GM19328 (cell line): ENCODE results near the gene VIT.
"Not testable (repeated sequence)": the region's sequence is repeated elsewhere in the genome, so short reads cannot be mapped to it uniquely, and the experiment has no call there.

Experiments used
- ATAC-seq: cut with Tn5 transposase; IDR thresholded peaks from one replicate; pipeline ENCODE4 v1.9.1; 2021; ENCODE audit warnings: mild to moderate bottlenecking, moderate library complexity; ENCODE audit not compliant: unreplicated experiment

Gene VIT

GRCh38 chr2:36677996-36678605 lies 18.4 kb upstream of the VIT start:
- no peak for ATAC-seq

- ATAC-seq: no peak
Observed at GRCh38 chr2:36678856-36679255, 17.7 kb upstream of the VIT start.

DNA sequence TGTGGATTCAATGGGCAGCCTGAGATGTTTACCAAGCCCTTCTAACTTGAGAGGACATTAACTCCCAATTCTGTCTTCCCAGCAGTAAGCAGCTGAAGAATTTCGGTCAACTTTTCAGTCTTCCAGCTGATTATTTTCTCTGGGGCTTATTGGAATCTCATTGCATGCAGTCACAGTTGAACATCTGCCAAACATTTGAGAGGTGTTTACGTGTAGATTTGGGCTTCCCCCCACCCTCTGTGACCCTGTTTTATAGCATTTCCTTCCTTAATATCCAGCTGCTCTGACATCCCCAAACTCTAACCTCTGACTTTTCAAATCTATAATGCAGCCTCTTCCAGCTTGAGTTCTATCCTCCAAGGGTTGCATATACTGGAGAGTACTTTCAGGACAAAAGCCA lies 16.5 kb upstream of the VIT start:
- ATAC-seq: no peak

GRCh38 chr2:36682562-36682961 lies 13.9 kb upstream of the VIT start:
- no peak for ATAC-seq

DNA sequence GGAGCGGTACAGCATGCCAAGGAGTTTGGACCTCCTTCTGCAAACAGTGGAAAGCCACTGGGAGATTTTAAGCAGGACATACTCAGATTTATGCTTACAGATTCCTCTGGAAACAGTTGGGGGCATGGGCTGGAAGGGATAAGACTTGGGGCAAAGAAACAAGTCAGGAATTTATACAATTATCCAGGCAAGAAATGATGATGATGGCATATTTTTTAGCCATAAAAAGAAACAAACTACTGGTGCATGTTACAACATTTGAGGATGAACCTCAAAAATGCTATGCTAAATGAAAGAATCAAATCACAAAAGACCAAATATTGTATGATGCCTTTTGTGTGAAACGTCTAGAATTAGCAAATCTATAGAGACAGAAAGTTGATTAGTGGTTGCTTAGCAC lies 13.5 kb upstream of the VIT start:
- no peak for ATAC-seq

DNA sequence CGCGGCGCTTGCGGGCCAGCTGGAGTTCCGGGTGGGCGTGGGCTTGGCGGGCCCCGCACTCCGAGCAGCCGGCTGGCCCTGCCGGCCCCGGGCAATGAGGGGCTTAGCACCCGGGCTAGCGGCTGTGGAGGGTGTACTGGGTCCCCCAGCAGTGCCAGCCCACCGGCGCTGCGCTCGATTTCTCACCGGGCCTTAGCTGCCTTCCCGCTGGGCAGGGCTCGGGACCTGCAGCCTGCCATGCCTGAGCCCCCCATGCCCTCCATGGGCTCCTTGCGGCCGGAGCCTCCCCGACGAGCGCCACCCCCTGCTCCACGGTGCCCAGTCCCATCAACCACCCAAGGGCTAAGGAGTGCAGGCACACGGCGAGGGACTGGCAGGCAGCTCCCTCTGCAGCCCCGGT lies 8.2 kb upstream of the VIT start:
- ATAC-seq: not testable (repeated sequence)

- ATAC-seq: not testable (repeated sequence)
Observed at GRCh38 chr2:36689013-36689412, 7.5 kb upstream of the VIT start.

DNA sequence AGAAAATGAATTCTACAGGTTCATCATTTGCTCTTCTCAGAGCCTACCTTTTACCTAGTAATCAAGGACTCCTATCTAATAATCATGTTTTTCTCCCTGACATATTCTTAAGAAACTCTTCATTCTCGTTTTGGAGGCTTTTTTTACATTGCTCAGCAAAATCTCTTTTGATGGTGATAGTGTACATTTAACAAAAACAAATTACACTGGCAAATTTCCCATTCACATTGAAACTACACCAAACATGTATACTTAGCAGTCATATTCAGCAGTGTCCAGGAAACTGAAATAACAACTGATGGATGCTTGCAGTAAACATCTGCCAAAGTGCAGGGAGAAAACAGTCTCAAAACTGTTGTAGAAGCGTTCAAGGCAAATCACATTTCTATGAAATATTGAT lies 4.4 kb upstream of the VIT start:
- no peak for ATAC-seq

DNA sequence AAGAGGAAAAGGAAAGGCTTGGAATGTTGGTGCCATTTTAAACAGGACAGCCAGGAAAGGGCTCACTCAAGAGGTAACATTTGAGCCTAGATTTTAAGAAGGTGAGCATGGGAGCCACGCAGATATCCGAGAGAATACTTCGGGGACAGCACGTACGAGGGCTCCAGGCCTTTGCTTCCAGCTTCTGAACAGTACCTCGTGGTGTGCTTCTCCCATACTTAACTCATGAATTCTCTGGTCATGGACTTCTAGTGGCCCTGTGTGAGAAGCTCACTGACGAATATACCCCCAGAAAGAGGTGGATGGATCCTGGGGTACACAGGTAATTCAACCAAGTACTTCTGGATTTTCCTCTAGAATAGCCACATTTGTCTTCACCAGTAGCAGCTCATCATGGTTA lies 2.7 kb upstream of the VIT start:
- ATAC-seq: no peak

DNA sequence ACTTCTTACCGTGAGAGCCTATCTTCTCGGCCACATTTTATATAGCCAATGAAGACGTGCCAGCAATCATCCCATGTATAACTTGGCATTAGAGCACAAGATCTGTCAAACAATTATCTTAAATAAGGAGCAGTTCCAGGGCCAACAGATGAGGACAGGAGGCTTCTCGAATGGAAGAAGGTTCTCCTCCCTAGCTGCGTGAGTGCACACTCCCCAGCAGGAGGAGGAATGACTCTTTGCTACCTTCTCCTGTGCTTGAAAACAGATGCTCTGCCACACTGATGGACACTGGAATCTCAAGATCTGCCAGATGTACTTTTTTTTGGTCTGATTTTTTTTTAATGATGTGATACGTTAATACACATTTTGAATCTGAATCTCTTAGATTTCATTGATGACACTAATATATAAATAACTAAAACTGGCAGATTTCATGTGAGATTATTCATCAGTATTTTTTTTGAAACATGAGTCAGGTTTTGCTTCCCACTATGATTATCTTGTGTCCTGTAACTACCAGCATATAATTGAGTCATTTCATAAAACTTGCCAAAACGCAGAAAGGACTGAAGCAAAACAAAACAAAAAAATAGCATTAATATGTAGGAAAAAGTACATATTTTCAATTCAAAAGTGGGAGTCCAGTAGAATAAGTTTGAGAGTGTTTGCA lies 626 bp upstream of the VIT start:
- no peak for ATAC-seq

- ATAC-seq: no peak
Observed at GRCh38 chr2:36697424-36698066, 1.0 kb downstream of the VIT start.

- no peak for ATAC-seq
Observed at GRCh38 chr2:36698993-36699392, 2.5 kb downstream of the VIT start.

GRCh38 chr2:36700311-36700710 lies 3.8 kb downstream of the VIT start:
- ATAC-seq: no peak

GRCh38 chr2:36701391-36701795 lies 4.9 kb downstream of the VIT start:
- no peak for ATAC-seq

GRCh38 chr2:36701918-36702317 lies 5.4 kb downstream of the VIT start:
- ATAC-seq: no peak

GRCh38 chr2:36702781-36703180 lies 6.3 kb downstream of the VIT start:
- no peak for ATAC-seq

- ATAC-seq: no peak
Observed at GRCh38 chr2:36704475-36705150, 8.1 kb downstream of the VIT start.

- ATAC-seq: no peak
Observed at GRCh38 chr2:36705326-36706020, 9.0 kb downstream of the VIT start.

GRCh38 chr2:36706021-36706876 lies 9.7 kb downstream of the VIT start:
- ATAC-seq: no peak

- ATAC-seq: no peak
Observed at GRCh38 chr2:36707050-36707449, 10.5 kb downstream of the VIT start.
